WTC11 (cell line): ENCODE measurements around the gene ARHGEF10L. TPM values are rescaled to one million over a fixed set of nuclear protein-coding genes. Genes with fewer than 3 reads are reported as not detected.

Source experiments
- ATAC-seq: fragments of 200-7000 bp; cut with Tn5 transposase; 2 replicates; pipeline ENCODE4 v1.10.0; 2021; ENCODE audit warnings: mild to moderate bottlenecking, moderate library complexity
- CTCF ChIA-PET: fragments of 300-600 bp; sonication (Branson Sonifier 250); formaldehyde crosslinking; loops from one replicate; lab custom pipeline; 2021; ENCODE audit warnings: antibody characterized with exemption; lab: Charles Lee
- POLR2A ChIA-PET: fragments of 350-600 bp; sonication (Branson Sonifier 250); formaldehyde crosslinking; loops from one replicate; lab custom pipeline; 2021; ENCODE audit warnings: antibody characterized with exemption; lab: Charles Lee
- DNase-seq: peaks from one replicate; pipeline ENCODE4 v3.0.0; 2021; ENCODE audit warnings: low spot score
- H3K27ac Mint-ChIP-seq: 2 replicates; pipeline ENCODE4 v1.8.0; 2021; ENCODE audit warnings: mixed read lengths
- H3K27me3 Mint-ChIP-seq: 2 replicates; pipeline ENCODE4 v1.8.0; 2021; ENCODE audit warnings: low read depth, mild to moderate bottlenecking, moderate library complexity, mixed read lengths
- H3K36me3 Mint-ChIP-seq: 2 replicates; pipeline ENCODE4 v1.8.0; 2021; ENCODE audit warnings: mixed read lengths
- H3K4me1 Mint-ChIP-seq: 2 replicates; pipeline ENCODE4 v1.8.0; 2022; ENCODE audit warnings: mixed read lengths
- H3K4me3 Mint-ChIP-seq: 2 replicates; pipeline ENCODE4 v1.8.0; 2021; ENCODE audit warnings: mild to moderate bottlenecking, moderate library complexity, mixed read lengths
- H3K9me3 Mint-ChIP-seq: 2 replicates; pipeline ENCODE4 v1.8.0; 2021; ENCODE audit warnings: mixed read lengths
- ATF3 ChIP-seq: sonication (generic); formaldehyde crosslinking; conservative IDR thresholded peaks from 2 replicates; pipeline ENCODE4 v1.8.1; 2022; ENCODE audit warnings: mild to moderate bottlenecking, missing genetic modification reagents
- CREB1 ChIP-seq: sonication (generic); formaldehyde crosslinking; IDR thresholded peaks from 2 replicates; pipeline ENCODE4 v1.8.0; 2023; ENCODE audit warnings: mild to moderate bottlenecking, missing genetic modification reagents
- E2F1 ChIP-seq: sonication (generic); formaldehyde crosslinking; IDR thresholded peaks from 2 replicates; pipeline ENCODE4 v1.8.0; 2022; ENCODE audit warnings: mild to moderate bottlenecking, missing genetic modification reagents
- E2F4 ChIP-seq: sonication (generic); formaldehyde crosslinking; IDR thresholded peaks from 2 replicates; pipeline ENCODE4 v1.8.1; 2022; ENCODE audit warnings: low read depth, mild to moderate bottlenecking, moderate library complexity, missing genetic modification reagents, borderline replicate concordance
- ELF4 ChIP-seq: sonication (generic); formaldehyde crosslinking; IDR thresholded peaks from 2 replicates; pipeline ENCODE4 v1.8.1; 2022; ENCODE audit warnings: low read depth, mild to moderate bottlenecking, moderate library complexity, missing genetic modification reagents
- ERG ChIP-seq: fragments of 250-450 bp; sonication (Bioruptor Pico); IDR thresholded peaks from 2 replicates; pipeline ENCODE4 v1.8.0; 2021; ENCODE audit warnings: mild to moderate bottlenecking
- GRHL2 ChIP-seq: fragments of 250-450 bp; sonication (Bioruptor Pico); IDR thresholded peaks from 2 replicates; pipeline ENCODE4 v1.8.0; 2022; ENCODE audit warnings: mild to moderate bottlenecking, moderate library complexity; ENCODE audit not compliant: insufficient replicate concordance, severe bottlenecking
- NFYB ChIP-seq: sonication (generic); formaldehyde crosslinking; conservative IDR thresholded peaks from 2 replicates; pipeline ENCODE4 v1.8.0; 2022; ENCODE audit warnings: low read depth, missing genetic modification reagents
- OVOL2 ChIP-seq: fragments of 250-450 bp; sonication (Bioruptor Pico); IDR thresholded peaks from 2 replicates; pipeline ENCODE4 v1.9.0; 2021; ENCODE audit warnings: mild to moderate bottlenecking, borderline replicate concordance
- SMAD3 ChIP-seq: sonication (generic); formaldehyde crosslinking; IDR thresholded peaks from 2 replicates; pipeline ENCODE4 v1.8.0; 2022; ENCODE audit warnings: missing genetic modification reagents, mild to moderate bottlenecking, borderline replicate concordance
- ZNF219 ChIP-seq: sonication (generic); formaldehyde crosslinking; IDR thresholded peaks from 2 replicates; pipeline ENCODE4 v1.8.0; 2023; ENCODE audit warnings: missing genetic modification reagents, mild to moderate bottlenecking, borderline replicate concordance
- ZNF263 ChIP-seq: sonication (generic); formaldehyde crosslinking; IDR thresholded peaks from 2 replicates; pipeline ENCODE4 v1.8.1; 2022; ENCODE audit warnings: low read depth, mild to moderate bottlenecking, moderate library complexity, missing genetic modification reagents
- ZNF396 ChIP-seq: fragments of 250-450 bp; sonication (Bioruptor Pico); IDR thresholded peaks from 2 replicates; pipeline ENCODE4 v1.8.0; 2021; ENCODE audit warnings: mild to moderate bottlenecking, moderate library complexity, borderline replicate concordance
- ZNF423 ChIP-seq: fragments of 250-450 bp; sonication (Bioruptor Pico); IDR thresholded peaks from 2 replicates; pipeline ENCODE4 v2.1.2; 2022; ENCODE audit warnings: mild to moderate bottlenecking, moderate library complexity
- total RNA-seq: library from RNA; stranded (reverse); gene quantifications from 3 replicates; pipeline ENCODE4 v1.2.3, GENCODE V29; 2021
- TF ChIP-seq, protein P1 (sequence below): sonication (generic); formaldehyde crosslinking; IDR thresholded peaks from 2 replicates; pipeline ENCODE4 v1.8.0; 2022; ENCODE audit warnings: mild to moderate bottlenecking, missing genetic modification reagents
- TF ChIP-seq, protein P2 (sequence below): sonication (generic); formaldehyde crosslinking; IDR thresholded peaks from 2 replicates; pipeline ENCODE4 v1.8.1; 2022; ENCODE audit warnings: low read depth, missing genetic modification reagents, borderline replicate concordance
- TF ChIP-seq, protein P3 (sequence below): sonication (generic); formaldehyde crosslinking; IDR thresholded peaks from 2 replicates; pipeline ENCODE4 v1.8.1; 2023; ENCODE audit warnings: mild to moderate bottlenecking, missing genetic modification reagents
- TF ChIP-seq, protein P4 (sequence below): sonication (generic); formaldehyde crosslinking; IDR thresholded peaks from 2 replicates; pipeline ENCODE4 v1.8.0; 2023; ENCODE audit warnings: mild to moderate bottlenecking, missing genetic modification reagents
- TF ChIP-seq, protein P5 (sequence below): fragments of 250-450 bp; sonication (Bioruptor Pico); conservative IDR thresholded peaks from 2 replicates; pipeline ENCODE4 v1.9.0; 2021; ENCODE audit warnings: mild to moderate bottlenecking

Gene ARHGEF10L
- total RNA-seq, 1 experiment from 2014 or later = 34.4 TPM

DNA sequence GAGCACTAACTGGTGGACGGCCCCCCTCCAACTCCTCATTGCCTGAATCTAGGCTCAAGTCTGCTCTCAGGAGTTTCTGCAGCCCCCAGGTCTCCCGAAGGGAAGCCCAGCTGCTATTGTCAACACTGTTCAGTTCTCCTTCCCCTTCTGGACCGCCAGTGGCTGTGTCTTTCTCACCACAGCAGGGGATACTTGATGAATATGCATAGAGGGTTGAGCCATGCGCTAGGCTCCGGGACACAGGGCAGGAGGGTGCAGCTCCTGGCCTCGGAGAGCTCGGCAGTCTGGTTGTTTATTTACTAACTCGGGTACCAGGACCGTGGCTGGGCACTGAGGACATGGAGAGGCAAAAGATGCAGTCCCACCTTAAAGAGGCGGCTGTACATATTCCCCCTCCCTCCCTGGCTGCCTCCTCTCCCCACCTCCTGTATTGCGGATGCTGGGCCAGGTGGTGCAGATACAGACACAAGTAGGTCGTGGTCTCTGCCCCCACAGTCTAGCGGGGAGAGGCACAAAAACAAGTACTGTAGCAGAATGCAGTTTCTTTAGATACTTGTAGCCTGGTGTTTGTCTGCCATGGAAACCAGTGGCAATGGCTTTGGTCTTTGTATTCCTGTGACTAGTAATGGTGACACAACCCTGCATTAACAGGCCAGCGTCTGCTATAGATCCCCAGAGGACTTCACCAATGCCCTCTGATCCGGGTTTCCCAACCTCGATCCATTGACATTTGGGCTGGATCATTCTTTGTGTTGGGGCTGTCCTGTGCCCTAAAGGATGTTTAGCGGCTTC, 26.2 kb downstream of the ARHGEF10L start (continued):
- TF ChIP-seq, protein P1, sequence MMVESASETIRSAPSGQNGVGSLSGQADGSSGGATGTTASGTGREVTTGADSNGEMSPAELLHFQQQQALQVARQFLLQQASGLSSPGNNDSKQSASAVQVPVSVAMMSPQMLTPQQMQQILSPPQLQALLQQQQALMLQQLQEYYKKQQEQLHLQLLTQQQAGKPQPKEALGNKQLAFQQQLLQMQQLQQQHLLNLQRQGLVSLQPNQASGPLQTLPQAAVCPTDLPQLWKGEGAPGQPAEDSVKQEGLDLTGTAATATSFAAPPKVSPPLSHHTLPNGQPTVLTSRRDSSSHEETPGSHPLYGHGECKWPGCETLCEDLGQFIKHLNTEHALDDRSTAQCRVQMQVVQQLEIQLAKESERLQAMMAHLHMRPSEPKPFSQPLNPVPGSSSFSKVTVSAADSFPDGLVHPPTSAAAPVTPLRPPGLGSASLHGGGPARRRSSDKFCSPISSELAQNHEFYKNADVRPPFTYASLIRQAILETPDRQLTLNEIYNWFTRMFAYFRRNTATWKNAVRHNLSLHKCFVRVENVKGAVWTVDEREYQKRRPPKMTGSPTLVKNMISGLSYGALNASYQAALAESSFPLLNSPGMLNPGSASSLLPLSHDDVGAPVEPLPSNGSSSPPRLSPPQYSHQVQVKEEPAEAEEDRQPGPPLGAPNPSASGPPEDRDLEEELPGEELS (CRISPR knock-in tag) = no peak

DNA sequence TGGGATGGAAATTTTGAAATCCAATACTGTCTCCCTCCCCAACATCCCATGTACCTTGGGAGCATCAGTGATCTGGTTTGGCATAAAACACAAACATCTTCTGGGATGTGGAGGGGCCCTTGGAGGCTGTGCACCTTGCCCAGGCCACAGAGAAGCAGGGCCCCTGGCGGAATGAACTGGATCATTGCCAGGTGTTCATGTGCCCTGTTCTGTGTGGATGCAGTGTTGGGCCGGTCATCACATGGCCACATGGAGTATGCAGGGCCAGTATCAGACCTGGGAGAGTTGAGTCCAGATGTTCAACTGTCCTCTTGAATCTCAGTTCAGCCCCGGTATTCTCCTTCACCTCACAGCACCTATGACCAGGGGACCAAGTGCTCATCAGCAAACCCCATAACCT, 26.9 kb downstream of the ARHGEF10L start:
- POLR2A ChIA-PET = interaction anchor here (1.1 kb wide), 1 partner anchor 19 kb away, joined by 3 read pairs; no protein-coding TSS in a partner anchor
- no peaks in the 10 kb centered on the region for H3K36me3 Mint-ChIP-seq
- no peak for ATAC-seq
- CTCF ChIA-PET = interaction anchor here (0.7 kb wide), 2 partner anchors 41 to 406 kb away, joined by 3 read pairs; no protein-coding TSS in a partner anchor
- no peaks in the 10 kb centered on the region for H3K27me3 Mint-ChIP-seq
- peak overlapping the region; percentile 84 for H3K27ac Mint-ChIP-seq
- TF ChIP-seq E2F1 (CRISPR knock-in tag) (no peak), OVOL2 (no peak), ATF3 (CRISPR knock-in tag) (no peak), GRHL2 (CRISPR knock-in tag) (no peak), ZNF219 (CRISPR knock-in tag) (no peak), CREB1 (no peak), ZNF396 (CRISPR knock-in tag) (no peak), ELF4 (CRISPR knock-in tag) (no peak), E2F4 (no peak), ZNF423 (CRISPR knock-in tag) (no peak), SMAD3 (CRISPR knock-in tag) (no peak), ZNF263 (no peak), ERG (CRISPR knock-in tag) (no peak), NFYB (CRISPR knock-in tag) (no peak)
- TF ChIP-seq, protein P2, sequence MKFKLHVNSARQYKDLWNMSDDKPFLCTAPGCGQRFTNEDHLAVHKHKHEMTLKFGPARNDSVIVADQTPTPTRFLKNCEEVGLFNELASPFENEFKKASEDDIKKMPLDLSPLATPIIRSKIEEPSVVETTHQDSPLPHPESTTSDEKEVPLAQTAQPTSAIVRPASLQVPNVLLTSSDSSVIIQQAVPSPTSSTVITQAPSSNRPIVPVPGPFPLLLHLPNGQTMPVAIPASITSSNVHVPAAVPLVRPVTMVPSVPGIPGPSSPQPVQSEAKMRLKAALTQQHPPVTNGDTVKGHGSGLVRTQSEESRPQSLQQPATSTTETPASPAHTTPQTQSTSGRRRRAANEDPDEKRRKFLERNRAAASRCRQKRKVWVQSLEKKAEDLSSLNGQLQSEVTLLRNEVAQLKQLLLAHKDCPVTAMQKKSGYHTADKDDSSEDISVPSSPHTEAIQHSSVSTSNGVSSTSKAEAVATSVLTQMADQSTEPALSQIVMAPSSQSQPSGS = no peak
- TF ChIP-seq, protein P3, sequence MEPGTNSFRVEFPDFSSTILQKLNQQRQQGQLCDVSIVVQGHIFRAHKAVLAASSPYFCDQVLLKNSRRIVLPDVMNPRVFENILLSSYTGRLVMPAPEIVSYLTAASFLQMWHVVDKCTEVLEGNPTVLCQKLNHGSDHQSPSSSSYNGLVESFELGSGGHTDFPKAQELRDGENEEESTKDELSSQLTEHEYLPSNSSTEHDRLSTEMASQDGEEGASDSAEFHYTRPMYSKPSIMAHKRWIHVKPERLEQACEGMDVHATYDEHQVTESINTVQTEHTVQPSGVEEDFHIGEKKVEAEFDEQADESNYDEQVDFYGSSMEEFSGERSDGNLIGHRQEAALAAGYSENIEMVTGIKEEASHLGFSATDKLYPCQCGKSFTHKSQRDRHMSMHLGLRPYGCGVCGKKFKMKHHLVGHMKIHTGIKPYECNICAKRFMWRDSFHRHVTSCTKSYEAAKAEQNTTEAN (CRISPR knock-in tag) = no peak
- TF ChIP-seq, protein P4, sequence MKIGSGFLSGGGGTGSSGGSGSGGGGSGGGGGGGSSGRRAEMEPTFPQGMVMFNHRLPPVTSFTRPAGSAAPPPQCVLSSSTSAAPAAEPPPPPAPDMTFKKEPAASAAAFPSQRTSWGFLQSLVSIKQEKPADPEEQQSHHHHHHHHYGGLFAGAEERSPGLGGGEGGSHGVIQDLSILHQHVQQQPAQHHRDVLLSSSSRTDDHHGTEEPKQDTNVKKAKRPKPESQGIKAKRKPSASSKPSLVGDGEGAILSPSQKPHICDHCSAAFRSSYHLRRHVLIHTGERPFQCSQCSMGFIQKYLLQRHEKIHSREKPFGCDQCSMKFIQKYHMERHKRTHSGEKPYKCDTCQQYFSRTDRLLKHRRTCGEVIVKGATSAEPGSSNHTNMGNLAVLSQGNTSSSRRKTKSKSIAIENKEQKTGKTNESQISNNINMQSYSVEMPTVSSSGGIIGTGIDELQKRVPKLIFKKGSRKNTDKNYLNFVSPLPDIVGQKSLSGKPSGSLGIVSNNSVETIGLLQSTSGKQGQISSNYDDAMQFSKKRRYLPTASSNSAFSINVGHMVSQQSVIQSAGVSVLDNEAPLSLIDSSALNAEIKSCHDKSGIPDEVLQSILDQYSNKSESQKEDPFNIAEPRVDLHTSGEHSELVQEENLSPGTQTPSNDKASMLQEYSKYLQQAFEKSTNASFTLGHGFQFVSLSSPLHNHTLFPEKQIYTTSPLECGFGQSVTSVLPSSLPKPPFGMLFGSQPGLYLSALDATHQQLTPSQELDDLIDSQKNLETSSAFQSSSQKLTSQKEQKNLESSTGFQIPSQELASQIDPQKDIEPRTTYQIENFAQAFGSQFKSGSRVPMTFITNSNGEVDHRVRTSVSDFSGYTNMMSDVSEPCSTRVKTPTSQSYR (CRISPR knock-in tag) = no peak
- TF ChIP-seq, protein P5, sequence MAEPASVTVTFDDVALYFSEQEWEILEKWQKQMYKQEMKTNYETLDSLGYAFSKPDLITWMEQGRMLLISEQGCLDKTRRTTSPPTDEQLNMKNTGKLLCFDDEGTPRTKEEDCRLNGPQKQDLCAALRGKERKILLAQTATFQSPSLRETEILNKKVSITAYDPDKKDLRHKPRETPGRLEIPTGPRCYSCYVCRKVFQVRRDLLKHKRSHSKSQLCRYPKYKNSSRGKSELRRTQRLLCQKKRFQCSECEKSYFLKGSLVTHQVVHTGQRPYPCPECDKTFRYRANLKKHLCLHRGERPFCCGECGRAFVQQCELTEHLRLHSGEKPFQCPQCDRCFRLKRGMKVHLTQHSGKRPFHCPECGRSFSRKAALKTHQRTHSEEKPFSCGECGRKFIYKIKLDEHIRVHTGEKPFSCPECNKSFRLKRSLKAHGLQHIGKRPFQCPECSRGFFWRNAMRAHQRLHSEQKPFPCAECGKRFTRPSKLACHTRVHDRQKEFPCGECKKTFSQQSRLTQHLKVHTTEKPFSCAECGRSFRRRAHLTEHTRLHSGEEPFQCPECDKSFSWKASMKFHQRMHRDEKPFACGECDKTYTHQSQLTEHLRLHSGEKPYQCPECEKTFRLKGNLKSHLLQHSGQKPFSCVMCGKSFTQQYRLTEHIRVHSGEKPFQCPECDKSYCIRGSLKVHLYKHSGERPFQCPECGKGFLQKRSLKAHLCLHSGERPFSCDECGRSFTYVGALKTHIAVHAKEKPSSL (CRISPR knock-in tag) = no peak
- peaks cover 83% of the 10 kb centered on the region for H3K4me1 Mint-ChIP-seq
- no peak for DNase-seq
- no peak overlapping the region for H3K4me3 Mint-ChIP-seq
- H3K9me3 Mint-ChIP-seq = no peaks in the 10 kb centered on the region
